ENCODE data around the gene SRP19.
"Not testable (repeated sequence)": the region's sequence is repeated elsewhere in the genome, so short reads cannot be mapped to it uniquely, and the experiment has no call there.

SRP19 gene

DNA sequence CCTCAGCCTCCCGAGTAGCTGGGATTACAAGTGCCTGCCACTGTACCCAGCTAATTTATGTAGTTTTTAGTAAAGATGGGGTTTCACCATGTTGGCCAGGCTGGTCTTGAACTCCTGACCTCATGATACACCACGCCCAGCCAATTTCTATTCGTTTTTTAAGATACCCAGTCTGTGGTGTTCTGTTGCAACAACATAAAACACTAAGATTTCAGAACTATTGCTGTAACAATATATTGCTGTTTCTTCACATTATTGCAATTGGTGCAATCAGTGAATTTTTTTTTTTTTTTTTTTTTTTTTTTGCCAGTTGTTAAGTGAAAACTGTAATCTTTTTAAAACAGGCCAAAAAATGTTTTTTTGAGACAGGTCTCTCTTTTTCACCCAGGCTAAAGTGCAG is 9.9 kb downstream of the SRP19 start:
- no peak for DNase-seq (ENCODE audit: low read depth in 3 of 3)

GRCh38 chr5:112876362-112876761 is 15.3 kb downstream of the SRP19 start:
- no peak for DNase-seq (ENCODE audit: low read depth in 3 of 3)

- no peak for DNase-seq (ENCODE audit: low read depth in 3 of 3)
These were observed 17.0 kb downstream of the SRP19 start for GRCh38 chr5:112878101-112878500.

GRCh38 chr5:112878760-112879159 is 17.7 kb downstream of the SRP19 start:
- DNase-seq (ENCODE audit: low read depth in 3 of 3), result peak in 2 of 3 experiments; percentile 36 to 38

GRCh38 chr5:112880219-112880964 is 19.3 kb downstream of the SRP19 start:
- DNase-seq (ENCODE audit: low read depth in 3 of 3), result no peak

- DNase-seq (ENCODE audit: low read depth in 3 of 3), result no peak
These were observed 22.1 kb downstream of the SRP19 start for GRCh38 chr5:112883192-112883591.

DNA sequence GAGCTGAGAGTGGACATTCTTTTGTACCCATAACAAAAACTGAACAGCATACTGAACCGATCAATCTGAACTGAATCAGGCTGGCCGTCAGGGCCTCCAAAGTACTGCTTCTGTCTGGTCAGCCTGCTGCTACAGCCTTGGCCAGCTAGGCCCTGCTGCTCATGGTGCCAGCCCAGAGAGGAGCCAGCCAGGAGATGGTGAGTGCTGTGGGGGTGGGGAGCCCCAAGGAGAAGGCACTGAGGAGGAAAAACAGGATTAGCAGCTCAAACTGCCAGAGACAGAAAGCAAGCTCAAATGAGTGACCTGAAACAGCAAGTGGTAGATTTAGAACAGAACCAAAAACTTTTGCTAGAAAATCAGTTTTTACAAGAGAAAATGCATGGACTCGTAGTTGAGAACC is 23.9 kb downstream of the SRP19 start:
- DNase-seq (ENCODE audit: low read depth in 3 of 3), result no peak

DNA sequence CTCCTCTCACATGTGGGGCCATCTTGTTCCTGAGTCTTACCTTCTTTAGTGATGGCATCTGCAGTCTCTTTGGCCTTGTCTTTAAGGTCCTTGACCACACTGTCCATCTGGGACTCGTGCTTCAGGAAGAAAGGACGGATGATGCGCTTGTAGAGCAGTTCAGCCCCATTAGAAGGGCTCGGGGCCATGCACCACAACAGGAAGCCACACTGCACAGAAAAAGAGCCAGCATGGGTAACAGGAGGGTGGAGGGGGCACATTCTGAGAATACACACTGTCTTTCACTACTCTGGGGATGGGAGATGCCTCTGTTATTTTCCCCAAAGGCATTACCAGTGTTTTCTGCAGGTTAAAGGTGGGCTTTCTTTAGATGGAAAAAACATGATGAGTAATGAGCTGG is 25.9 kb downstream of the SRP19 start:
- DNase-seq (ENCODE audit: low read depth in 3 of 3), result no peak

GRCh38 chr5:112892066-112892465 is 31.0 kb downstream of the SRP19 start:
- DNase-seq (ENCODE audit: low read depth in 3 of 3), result not testable (repeated sequence)

DNA sequence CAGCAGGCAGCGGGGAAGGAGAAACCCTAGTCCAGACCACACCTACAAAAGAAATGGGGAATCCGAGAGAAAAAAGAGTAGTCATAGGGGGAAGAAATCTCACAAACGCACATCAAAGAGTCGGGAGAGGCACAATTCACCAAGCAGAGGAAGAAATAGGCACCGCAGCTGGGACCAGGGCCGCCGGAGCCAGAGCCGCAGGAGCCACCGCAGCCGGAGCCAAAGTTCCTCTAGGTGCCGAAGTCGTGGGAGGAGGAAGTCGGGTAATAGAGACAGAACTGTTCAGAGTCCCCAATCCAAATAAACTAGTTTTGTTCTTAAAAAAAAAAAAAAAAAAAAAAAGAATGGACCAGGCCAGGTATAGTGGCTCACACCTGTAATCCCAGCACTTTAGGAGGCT is 31.7 kb downstream of the SRP19 start:
- no peak for DNase-seq (ENCODE audit: low read depth in 3 of 3)

- DNase-seq (ENCODE audit: low read depth in 3 of 3), result no peak
These were observed 34.6 kb downstream of the SRP19 start for GRCh38 chr5:112895682-112896081.

DNA sequence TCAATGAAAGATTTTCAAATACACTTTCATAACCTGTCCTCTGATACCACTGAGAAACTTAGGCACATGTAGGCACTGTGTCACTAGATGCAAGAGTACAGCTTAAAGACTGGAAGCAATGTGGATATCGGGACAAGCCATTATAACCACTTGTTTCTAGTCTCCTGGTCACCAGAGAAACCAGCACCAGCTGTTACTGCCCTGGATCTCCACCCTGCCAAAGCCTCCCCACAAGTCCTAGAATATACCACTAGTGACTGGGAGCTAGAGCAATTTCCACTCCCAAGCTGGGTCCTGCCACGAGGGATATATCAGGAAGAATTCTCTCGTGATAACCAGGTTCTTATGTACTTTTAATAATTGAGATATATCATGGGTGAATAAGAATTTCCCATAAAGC is 41.5 kb downstream of the SRP19 start:
- DNase-seq (ENCODE audit: low read depth in 3 of 3), result no peak

DNA sequence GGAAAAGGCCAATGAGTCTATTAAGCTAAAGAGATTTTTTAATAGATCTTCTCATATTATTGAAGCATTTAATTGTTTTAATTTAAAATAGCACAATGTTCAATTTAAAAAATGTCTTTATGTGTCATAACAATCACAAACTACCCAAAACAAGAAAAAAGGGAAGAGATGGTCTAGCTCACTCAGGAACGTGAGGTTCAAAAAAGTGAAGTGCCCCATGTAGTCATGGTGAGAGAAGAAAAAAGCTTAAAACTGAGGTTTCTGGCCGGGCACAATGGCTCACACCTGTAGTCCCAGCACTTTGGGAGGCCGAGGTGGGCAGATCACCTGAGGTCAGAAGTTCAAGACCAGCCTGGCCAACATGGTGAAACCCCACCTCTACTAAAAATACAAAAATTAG is 43.9 kb downstream of the SRP19 start:
- DNase-seq (ENCODE audit: low read depth in 3 of 3), result not testable (repeated sequence)

DNA sequence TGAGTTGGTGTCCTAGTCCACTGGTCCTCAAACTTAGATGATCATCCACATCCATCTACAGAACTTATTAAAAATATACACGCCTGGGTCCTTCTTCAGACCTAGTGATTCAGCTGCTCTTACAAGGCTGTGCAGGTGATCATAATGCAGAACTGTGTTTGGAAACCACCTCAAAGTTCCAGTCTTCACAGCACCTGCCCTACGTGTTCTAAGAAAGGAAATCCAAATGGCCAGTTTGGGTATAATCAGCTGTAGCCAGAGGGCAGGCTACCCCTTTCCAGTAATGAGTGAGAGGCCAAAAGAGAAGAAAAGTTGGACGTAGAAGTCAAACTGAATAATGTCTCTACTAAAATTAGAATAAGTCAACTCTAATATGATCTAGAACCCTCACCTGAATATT is 45.5 kb downstream of the SRP19 start:
- DNase-seq (ENCODE audit: low read depth in 3 of 3), result no peak

DNA sequence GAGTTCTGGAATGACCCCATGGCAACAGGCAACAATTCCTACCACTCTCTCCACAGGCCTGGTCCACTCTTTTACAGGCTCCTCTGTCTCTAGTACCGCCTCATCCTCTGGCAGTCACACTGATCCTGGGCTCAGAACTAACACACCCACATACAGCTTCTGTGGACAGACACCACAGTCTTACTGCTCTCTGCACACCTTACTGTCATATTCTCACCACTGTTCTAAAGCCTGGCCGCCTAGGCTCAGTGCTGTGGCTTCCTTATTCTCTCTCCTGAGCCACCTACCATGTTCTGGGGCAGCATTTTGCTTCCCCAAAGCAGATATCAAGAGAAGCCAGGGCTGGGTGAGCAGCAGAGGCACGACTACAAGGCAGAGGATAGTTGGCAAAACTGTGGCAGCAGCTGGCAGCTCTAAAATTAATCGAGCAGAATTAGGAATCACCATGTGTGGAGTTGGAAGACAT is 46.1 kb downstream of the SRP19 start:
- no peak for DNase-seq (ENCODE audit: low read depth in 3 of 3)

- no peak for DNase-seq (ENCODE audit: low read depth in 3 of 3)
These were observed 47.8 kb downstream of the SRP19 start for GRCh38 chr5:112908854-112909253.

GRCh38 chr5:112910529-112910928 is 49.4 kb downstream of the SRP19 start:
- no peak for DNase-seq (ENCODE audit: low read depth in 3 of 3)

DNA sequence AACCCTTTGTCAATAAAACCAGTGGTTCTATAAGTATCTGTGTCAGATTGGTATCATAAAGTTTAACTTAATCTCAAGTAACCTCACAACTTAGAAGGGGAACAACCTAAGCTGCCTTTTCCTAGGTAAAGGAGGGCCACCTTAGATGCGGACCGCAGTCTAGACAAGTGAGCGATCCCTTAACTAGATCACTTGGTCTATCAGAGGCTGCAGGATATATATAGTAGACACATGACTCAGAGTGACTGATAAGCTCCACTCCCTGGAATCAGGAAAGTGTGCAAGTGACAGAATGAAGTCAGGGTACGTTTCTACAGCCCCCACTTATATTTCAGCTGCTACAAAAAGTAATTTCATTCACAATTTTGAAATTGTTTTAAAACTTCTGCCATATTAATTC is 53.5 kb downstream of the SRP19 start:
- DNase-seq (ENCODE audit: low read depth in 3 of 3), result no peak

DNA sequence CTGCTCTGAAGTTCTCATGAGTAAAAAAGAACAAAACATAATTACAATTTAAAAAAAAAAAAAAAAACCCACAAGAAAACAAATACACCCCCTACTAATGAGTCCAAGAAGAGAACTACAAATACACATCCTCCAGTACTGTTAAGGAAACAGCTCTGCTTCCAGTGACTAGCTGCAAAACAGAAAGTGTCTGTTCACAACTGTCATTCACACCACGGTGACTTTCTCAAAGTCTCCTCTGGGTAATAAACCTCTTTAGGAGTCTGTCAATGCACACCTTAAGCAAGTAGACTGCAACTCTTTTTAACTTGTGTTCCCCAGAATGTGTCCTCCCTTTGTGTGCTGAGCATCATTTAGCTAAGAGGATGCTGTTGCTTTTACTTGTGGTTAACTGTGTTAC is 54.7 kb downstream of the SRP19 start:
- no peak for DNase-seq (ENCODE audit: low read depth in 3 of 3)

- DNase-seq (ENCODE audit: low read depth in 3 of 3), result no peak
These were observed 56.4 kb downstream of the SRP19 start for GRCh38 chr5:112917453-112917995.

DNA sequence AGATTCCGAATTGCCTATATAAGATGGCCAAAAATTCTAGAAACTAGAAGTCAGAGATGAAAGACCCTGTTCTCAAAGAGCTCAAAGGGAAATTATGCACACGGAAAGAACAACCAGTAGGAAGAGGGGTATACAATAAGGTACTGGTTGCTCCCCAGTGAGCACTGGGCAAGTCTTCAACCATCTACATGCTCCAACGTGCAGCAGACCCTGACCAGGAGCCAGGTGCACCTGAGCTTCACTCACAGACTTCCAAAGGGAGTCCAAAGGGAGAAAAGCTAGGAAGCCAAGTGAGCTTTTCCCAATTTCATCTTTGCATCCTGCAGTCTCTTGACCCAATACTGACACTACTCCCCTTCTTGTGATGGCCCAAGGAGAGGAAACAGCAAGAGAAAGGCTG is 57.0 kb downstream of the SRP19 start:
- DNase-seq (ENCODE audit: low read depth in 3 of 3), result no peak

- DNase-seq (ENCODE audit: low read depth in 3 of 3), result no peak
These were observed 57.6 kb downstream of the SRP19 start for GRCh38 chr5:112918679-112919078.
